Measurements from ENCODE around the gene FGGY.

Gene FGGY

DNA sequence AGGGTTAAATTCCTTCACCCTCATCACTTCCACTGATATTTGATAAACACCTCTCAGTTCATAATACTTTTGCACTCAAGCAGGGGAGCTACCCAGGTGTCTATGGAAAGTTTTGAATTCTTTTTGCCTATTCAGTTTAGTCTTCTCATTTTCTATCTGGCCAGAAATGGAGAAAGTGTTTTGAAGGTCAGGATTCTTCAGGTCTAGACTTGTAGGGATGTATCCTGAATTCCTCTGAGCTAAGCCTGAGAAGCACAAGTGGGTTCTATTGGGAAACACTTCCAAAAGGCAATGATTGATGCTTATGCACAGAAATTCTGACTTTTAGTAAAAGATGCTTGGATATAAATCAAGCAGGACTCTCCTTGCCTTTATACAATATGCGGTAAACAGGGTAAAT is 300.1 kb downstream of the FGGY start:
- ChIA-PET POLR2A (no interaction called here), CTCF (no interaction called here)
- DNase-seq (ENCODE audit: low read depth, low spot score), result no peak
- TF ChIP-seq, protein P1, sequence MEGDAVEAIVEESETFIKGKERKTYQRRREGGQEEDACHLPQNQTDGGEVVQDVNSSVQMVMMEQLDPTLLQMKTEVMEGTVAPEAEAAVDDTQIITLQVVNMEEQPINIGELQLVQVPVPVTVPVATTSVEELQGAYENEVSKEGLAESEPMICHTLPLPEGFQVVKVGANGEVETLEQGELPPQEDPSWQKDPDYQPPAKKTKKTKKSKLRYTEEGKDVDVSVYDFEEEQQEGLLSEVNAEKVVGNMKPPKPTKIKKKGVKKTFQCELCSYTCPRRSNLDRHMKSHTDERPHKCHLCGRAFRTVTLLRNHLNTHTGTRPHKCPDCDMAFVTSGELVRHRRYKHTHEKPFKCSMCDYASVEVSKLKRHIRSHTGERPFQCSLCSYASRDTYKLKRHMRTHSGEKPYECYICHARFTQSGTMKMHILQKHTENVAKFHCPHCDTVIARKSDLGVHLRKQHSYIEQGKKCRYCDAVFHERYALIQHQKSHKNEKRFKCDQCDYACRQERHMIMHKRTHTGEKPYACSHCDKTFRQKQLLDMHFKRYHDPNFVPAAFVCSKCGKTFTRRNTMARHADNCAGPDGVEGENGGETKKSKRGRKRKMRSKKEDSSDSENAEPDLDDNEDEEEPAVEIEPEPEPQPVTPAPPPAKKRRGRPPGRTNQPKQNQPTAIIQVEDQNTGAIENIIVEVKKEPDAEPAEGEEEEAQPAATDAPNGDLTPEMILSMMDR (IDR thresholded peaks at IDR 0.05; ENCODE audit: insufficient read depth, low read length, missing control alignments), result no peak
- H3K4me3 ChIP-seq (ENCODE audit: low read depth, low read length), result no peak overlapping the region

GRCh38 chr1:59597420-59598119 is 300.7 kb downstream of the FGGY start:
- ChIA-PET POLR2A (no interaction called here), CTCF (no interaction called here)
- TF ChIP-seq, protein P1 (IDR thresholded peaks at IDR 0.05; ENCODE audit: insufficient read depth, low read length, missing control alignments), result no peak
- no peak for DNase-seq (ENCODE audit: low read depth, low spot score)
- no peak overlapping the region for H3K4me3 ChIP-seq (ENCODE audit: low read depth, low read length)

GRCh38 chr1:59598120-59598440 is 301.2 kb downstream of the FGGY start:
- POLR2A ChIA-PET, result no interaction called here
- CTCF ChIA-PET, result no interaction called here
- TF ChIP-seq, protein P1 (IDR thresholded peaks at IDR 0.05; ENCODE audit: insufficient read depth, low read length, missing control alignments), result no peak
- no peak for DNase-seq (ENCODE audit: low read depth, low spot score)
- H3K4me3 ChIP-seq (ENCODE audit: low read depth, low read length), result no peak overlapping the region

DNA sequence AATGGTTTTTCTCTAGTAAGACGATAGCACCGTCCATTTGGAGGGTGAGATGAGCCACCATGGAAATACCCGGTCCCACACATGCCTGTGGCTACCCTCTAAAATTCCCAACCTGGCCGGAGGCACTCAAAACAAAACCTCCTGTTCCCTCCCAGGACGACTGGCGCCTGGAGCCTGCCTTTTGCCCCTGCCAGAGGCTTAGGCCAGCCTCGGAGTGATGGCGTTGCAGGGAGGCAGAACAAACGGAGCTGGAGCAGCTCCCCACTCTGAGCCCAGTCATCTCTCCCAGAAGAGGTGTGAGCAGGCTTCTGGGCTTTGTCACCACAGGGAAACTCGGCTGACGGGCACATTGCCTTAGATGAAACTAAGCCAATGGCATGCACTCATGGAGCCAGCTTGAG is 304.1 kb downstream of the FGGY start:
- H3K4me3 ChIP-seq (ENCODE audit: low read depth, low read length), result no peak overlapping the region
- DNase-seq (ENCODE audit: low read depth, low spot score), result no peak
- ChIA-PET CTCF (no interaction called here), POLR2A (no interaction called here)
- TF ChIP-seq, protein P1 (IDR thresholded peaks at IDR 0.05; ENCODE audit: insufficient read depth, low read length, missing control alignments), result no peak

DNA sequence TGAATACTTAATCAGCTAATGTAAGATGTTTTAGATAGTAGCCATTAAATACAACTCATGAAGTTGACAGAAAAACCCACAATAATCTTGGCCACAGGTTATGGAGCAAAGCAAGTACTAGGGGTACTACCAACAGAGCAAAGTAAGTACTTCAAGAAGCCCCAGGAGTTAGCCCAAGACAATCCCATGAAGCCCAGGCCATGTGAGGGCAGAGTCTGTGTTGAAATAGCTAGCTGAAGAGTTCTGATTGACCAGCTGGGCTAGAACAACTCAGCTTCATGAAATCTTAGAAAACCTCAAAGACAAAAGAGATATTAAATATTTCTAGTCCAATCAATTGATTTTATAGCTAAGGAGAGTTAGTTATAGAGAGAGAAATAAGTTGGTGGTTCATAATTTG is 304.9 kb downstream of the FGGY start:
- POLR2A ChIA-PET, result no interaction called here
- TF ChIP-seq, protein P1 (IDR thresholded peaks at IDR 0.05; ENCODE audit: insufficient read depth, low read length, missing control alignments), result no peak
- H3K4me3 ChIP-seq (ENCODE audit: low read depth, low read length), result no peak overlapping the region
- CTCF ChIA-PET, result no interaction called here
- DNase-seq (ENCODE audit: low read depth, low spot score), result no peak

DNA sequence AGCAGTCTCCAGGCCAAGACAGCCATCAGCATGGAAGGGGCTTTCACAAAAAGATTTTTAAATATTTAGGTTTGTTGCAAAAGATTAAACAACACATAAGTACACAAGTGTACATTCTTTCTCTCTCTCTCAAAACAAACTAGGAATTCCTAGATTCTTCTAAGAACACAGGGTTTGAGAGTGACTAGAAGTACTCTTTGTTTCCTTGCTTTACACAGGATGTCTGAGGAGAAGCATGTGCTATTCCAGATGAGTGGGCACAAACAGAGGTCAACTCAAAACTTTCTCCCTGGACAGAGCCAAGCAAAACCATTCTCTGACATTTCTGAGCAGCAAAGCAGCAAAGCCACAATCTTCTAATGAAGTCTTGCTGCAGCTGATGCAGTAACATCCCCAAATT is 307.3 kb downstream of the FGGY start:
- CTCF ChIA-PET, result no interaction called here
- H3K4me3 ChIP-seq (ENCODE audit: low read depth, low read length), result no peak overlapping the region
- POLR2A ChIA-PET, result no interaction called here
- TF ChIP-seq, protein P1 (IDR thresholded peaks at IDR 0.05; ENCODE audit: insufficient read depth, low read length, missing control alignments), result no peak
- DNase-seq (ENCODE audit: low read depth, low spot score), result no peak

Measured in AG04449 (cell line).